Measurements from ENCODE around the gene OSBPL5. TPM values are rescaled to one million over a fixed set of nuclear protein-coding genes. Genes with fewer than 3 reads are reported as not detected.

The OSBPL5 gene
- total RNA-seq, 1 donor from 2014 or later: 6.2 TPM

GRCh38 chr11:3167143-3168119 lies 2.3 kb upstream of the OSBPL5 start:
- Histone ChIP-seq H3K79me2 (ENCODE audit: low read depth) (peaks cover 21% of the 10 kb centered on the region), H3K4me3 (no peak overlapping the region), H3K27ac (no peak overlapping the region), H3F3A (ENCODE audit: low read depth) (peaks cover 25% of the 10 kb centered on the region), H3K36me3 (no peaks in the 10 kb centered on the region), H3K4me1 (peaks cover 27% of the 10 kb centered on the region), H3K9ac (no peak overlapping the region), H3K4me2 (no peak overlapping the region), H4K20me1 (ENCODE audit: low read depth) (peaks cover 24% of the 10 kb centered on the region), H2AFZ (replicated peaks) (no peak overlapping the region), H3K9me3 (ENCODE audit: low read depth) (no peaks in the 10 kb centered on the region), H3K27me3 (peaks cover 22% of the 10 kb centered on the region)
- Mint-ChIP-seq H3K9me3 (no peaks in the 10 kb centered on the region), H3K4me1 (peaks cover 35% of the 10 kb centered on the region), H3K4me3 (peak overlapping the region; percentile 65), H3K27ac (no peak overlapping the region), H3K27me3 (ENCODE audit: insufficient read depth, low read depth) (peaks cover 6% of the 10 kb centered on the region), H3K36me3 (peaks cover 1% of the 10 kb centered on the region)
- TF ChIP-seq EZH2 (IDR thresholded peaks at IDR 0.05) (no peak), CTCF (IDR thresholded peaks at IDR 0.05) (no peak), EZH2phosphoT487 (IDR thresholded peaks at IDR 0.05) (no peak)
- no peak for DNase-seq (ENCODE audit: low spot score)

DNA sequence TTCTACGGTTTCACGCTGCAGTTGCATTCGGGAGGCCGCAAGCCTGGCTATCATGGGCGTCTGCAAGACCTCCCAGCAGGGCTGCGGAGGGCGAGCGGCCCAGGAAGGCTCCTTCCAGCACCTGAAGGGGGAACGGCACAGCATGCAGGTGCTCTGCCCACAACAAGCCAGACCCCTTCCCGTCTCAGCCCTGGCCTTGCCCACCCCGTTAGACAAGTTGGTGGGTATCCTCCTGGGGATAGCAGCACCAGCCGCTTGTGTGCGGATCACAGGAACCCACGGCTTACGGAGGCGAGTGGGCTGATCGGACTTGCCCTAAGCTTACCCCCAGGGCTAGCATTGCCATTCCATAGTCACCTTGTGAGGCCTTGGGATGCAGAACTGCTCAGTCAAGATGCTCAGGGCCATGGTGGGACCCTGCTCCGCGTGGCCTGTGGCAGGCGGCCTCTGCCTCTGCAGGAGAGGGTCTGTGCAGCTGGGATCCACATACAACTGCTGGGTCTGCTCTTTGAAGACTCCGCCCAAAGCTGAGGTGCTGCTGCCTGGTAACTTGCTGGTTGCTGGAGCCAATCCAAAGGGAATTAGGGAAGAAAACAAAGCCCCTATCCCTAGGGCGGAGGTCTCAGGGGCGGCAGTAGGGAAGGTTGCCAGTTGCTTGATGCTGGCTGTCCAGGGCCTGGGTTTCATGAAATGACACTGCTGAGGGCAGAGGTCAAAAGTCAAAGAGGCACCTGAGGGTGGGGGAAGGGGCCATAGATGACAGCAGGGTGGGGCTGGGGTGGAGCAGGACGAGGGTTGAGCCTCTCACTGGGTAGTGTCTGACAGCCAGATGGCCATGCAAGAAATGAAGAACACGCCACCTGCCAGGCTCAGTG lies 1.4 kb upstream of the OSBPL5 start:
- H3K9ac ChIP-seq: no peak overlapping the region
- DNase-seq (ENCODE audit: low spot score): peak; percentile 54
- no peak overlapping the region for H3K27ac Mint-ChIP-seq
- H3K79me2 ChIP-seq (ENCODE audit: low read depth): peaks cover 30% of the 10 kb centered on the region
- no peak overlapping the region for H3K27ac ChIP-seq
- peaks cover 25% of the 10 kb centered on the region for H3F3A ChIP-seq (ENCODE audit: low read depth)
- no peaks in the 10 kb centered on the region for H3K9me3 Mint-ChIP-seq
- H3K4me3 Mint-ChIP-seq: peak overlapping the region; percentile 65
- peaks cover 22% of the 10 kb centered on the region for H3K27me3 ChIP-seq
- no peak for TF ChIP-seq EZH2phosphoT487 (IDR thresholded peaks at IDR 0.05)
- TF ChIP-seq EZH2 (IDR thresholded peaks at IDR 0.05): no peak
- no peak for TF ChIP-seq CTCF (IDR thresholded peaks at IDR 0.05)
- no peak overlapping the region for H2AFZ ChIP-seq (replicated peaks)
- no peak overlapping the region for H3K4me3 ChIP-seq
- H3K9me3 ChIP-seq (ENCODE audit: low read depth): no peaks in the 10 kb centered on the region
- H3K27me3 Mint-ChIP-seq (ENCODE audit: insufficient read depth, low read depth): peaks cover 6% of the 10 kb centered on the region
- no peaks in the 10 kb centered on the region for H3K36me3 ChIP-seq
- peaks cover 1% of the 10 kb centered on the region for H3K36me3 Mint-ChIP-seq
- peak overlapping the region; percentile 92 for H3K4me2 ChIP-seq
- peaks cover 36% of the 10 kb centered on the region for H3K4me1 ChIP-seq
- peaks cover 42% of the 10 kb centered on the region for H3K4me1 Mint-ChIP-seq
- H4K20me1 ChIP-seq (ENCODE audit: low read depth): peaks cover 29% of the 10 kb centered on the region

DNA sequence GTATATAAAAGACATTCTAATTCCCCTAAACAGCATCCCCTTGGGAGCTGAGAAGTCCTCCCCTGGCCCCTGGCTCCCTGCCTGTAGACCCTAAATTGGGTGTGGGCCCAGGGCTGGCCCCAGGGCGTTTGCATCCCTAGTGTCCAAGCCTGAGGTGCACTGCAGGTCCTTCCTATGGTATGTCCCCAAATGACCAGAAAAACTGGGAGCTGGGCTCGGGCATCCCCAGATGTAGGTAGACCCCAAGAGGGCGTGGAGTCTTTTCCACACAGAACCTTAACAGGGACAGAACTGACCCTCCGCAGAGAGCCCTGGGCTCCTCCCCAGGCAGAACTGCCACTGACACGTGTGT lies 782 bp upstream of the OSBPL5 start:
- TF ChIP-seq EZH2 (IDR thresholded peaks at IDR 0.05): no peak
- TF ChIP-seq CTCF (IDR thresholded peaks at IDR 0.05): no peak
- TF ChIP-seq EZH2phosphoT487 (IDR thresholded peaks at IDR 0.05): no peak
- DNase-seq (ENCODE audit: low spot score): no peak
- peaks cover 6% of the 10 kb centered on the region for H3K27me3 Mint-ChIP-seq (ENCODE audit: insufficient read depth, low read depth)

More for the DNA sequence above, 782 bp upstream of the OSBPL5 start:
- Histone ChIP-seq H4K20me1 (ENCODE audit: low read depth) (peaks cover 35% of the 10 kb centered on the region), H3K36me3 (no peaks in the 10 kb centered on the region), H3K79me2 (ENCODE audit: low read depth) (peaks cover 34% of the 10 kb centered on the region), H3K4me1 (peaks cover 42% of the 10 kb centered on the region), H3K9me3 (ENCODE audit: low read depth) (no peaks in the 10 kb centered on the region), H2AFZ (replicated peaks) (no peak overlapping the region), H3K27ac (no peak overlapping the region), H3K9ac (no peak overlapping the region), H3F3A (ENCODE audit: low read depth) (peaks cover 28% of the 10 kb centered on the region), H3K4me3 (no peak overlapping the region), H3K27me3 (peaks cover 22% of the 10 kb centered on the region), H3K4me2 (peak overlapping the region; percentile 92)
- Mint-ChIP-seq H3K4me1 (peaks cover 48% of the 10 kb centered on the region), H3K27ac (peak overlapping the region; percentile 51), H3K9me3 (no peaks in the 10 kb centered on the region), H3K36me3 (peaks cover 1% of the 10 kb centered on the region), H3K4me3 (peak overlapping the region; percentile 88)
